GM13976 (cell line): ENCODE results near the gene FAM3D.
A peak's percentile ranks its signal among the peaks of the same experiment; 100 is the strongest.

Experiments used
- DNase-seq: peaks from one replicate; pipeline ENCODE4 v3.0.0; 2012; ENCODE audit warnings: low spot score
- CTCF ChIP-seq: IDR thresholded peaks from 2 replicates; pipeline ENCODE4 v1.5.1; 2012; ENCODE audit warnings: borderline replicate concordance, mild to moderate bottlenecking; ENCODE audit not compliant: insufficient read depth; ENCODE audit errors: extremely low read depth, missing control alignments, control extremely low read depth
- in situ Hi-C: fragments of 300-500 bp; cut with MboI; formaldehyde crosslinking; loops from one replicate; pipeline ENCODE4 v1.12.0; 2022; ENCODE audit warnings: low sequenced_read_pairs, mixed read lengths, inconsistent platforms; ENCODE audit not compliant: unreplicated experiment

The FAM3D gene

GRCh38 chr3:58685641-58686040, 19.1 kb upstream of the FAM3D start:
- in situ Hi-C loops = no loop called here
- no peak for TF ChIP-seq CTCF
- DNase-seq = no peak

GRCh38 chr3:58683466-58683865, 16.9 kb upstream of the FAM3D start:
- no peak for DNase-seq
- no peak for TF ChIP-seq CTCF
- in situ Hi-C loops = no loop called here

GRCh38 chr3:58683001-58683458, 16.5 kb upstream of the FAM3D start:
- no peak for DNase-seq
- no peak for TF ChIP-seq CTCF
- in situ Hi-C loops = no loop called here

- in situ Hi-C loops = no loop called here
- TF ChIP-seq CTCF = no peak
- no peak for DNase-seq
Observed at GRCh38 chr3:58681863-58682262, 15.3 kb upstream of the FAM3D start.

- DNase-seq = no peak
- TF ChIP-seq CTCF = no peak
- in situ Hi-C loops = no loop called here
Observed at GRCh38 chr3:58680879-58681525, 14.4 kb upstream of the FAM3D start.

- in situ Hi-C loops = no loop called here
- DNase-seq = peak; percentile 4
- TF ChIP-seq CTCF = no peak
Observed at GRCh38 chr3:58679974-58680666, 13.5 kb upstream of the FAM3D start.
